SJSA1 (cell line): Measurements from ENCODE around the gene DHRS9. TPM values are rescaled to one million over a fixed set of nuclear protein-coding genes. Genes with fewer than 3 reads are reported as not detected.
A peak's percentile ranks its signal among the peaks of the same experiment; 100 is the strongest.

Experiments
- DNase-seq, 2 experiments: peaks; one replicate each; pipeline ENCODE4 v3.0.0-alpha.2; 2015 to 2020; ENCODE audit warnings: low spot score in 2 of 2, low read depth in 1 of 2
- H3K27ac ChIP-seq: fragments of 250-450 bp; sonication (Bioruptor Pico); 2 replicates; pipeline ENCODE4 v1.5.1; 2020; ENCODE audit warnings: mild to moderate bottlenecking, moderate library complexity
- H3K27me3 ChIP-seq: fragments of 250-450 bp; sonication (Bioruptor Pico); replicated peaks from 2 replicates; pipeline ENCODE4 v1.5.1; 2020; ENCODE audit warnings: mild to moderate bottlenecking, moderate library complexity
- H3K36me3 ChIP-seq: fragments of 250-450 bp; sonication (Bioruptor Pico); 2 replicates; pipeline ENCODE4 v1.5.1; 2020; ENCODE audit warnings: mild to moderate bottlenecking
- H3K4me1 ChIP-seq: fragments of 250-450 bp; sonication (Bioruptor Pico); replicated peaks from 2 replicates; pipeline ENCODE4 v1.6.1; 2021; ENCODE audit warnings: mild to moderate bottlenecking
- H3K4me3 ChIP-seq: fragments of 250-450 bp; sonication (Bioruptor Pico); 2 replicates; pipeline ENCODE4 v1.5.1; 2020; ENCODE audit warnings: mild to moderate bottlenecking
- H3K9me3 ChIP-seq: fragments of 250-450 bp; sonication (Bioruptor Pico); replicated peaks from 2 replicates; pipeline ENCODE4 v1.5.1; 2020; ENCODE audit warnings: mild to moderate bottlenecking
- total RNA-seq: library from RNA; depleted of rRNA; stranded (reverse); fragments of >200 nt; shearing (Covaris generic); gene quantifications from 2 replicates; pipeline ENCODE4 v1.2.3, GENCODE V29; 2014; rRNA removed

DHRS9 gene
- total RNA-seq, 1 experiment from 2014 or later, result 0.11 TPM

GRCh38 chr2:169139993-169140767 is 70.8 kb downstream of the DHRS9 start:
- no peak for DNase-seq
- Histone ChIP-seq H3K27ac (no peak overlapping the region), H3K4me3 (no peak overlapping the region), H3K36me3 (no peaks in the 10 kb centered on the region), H3K27me3 (no peaks in the 10 kb centered on the region), H3K4me1 (no peaks in the 10 kb centered on the region), H3K9me3 (no peaks in the 10 kb centered on the region)

GRCh38 chr2:169141713-169142352 is 72.5 kb downstream of the DHRS9 start:
- DNase-seq, result peak; percentile 43 to 62

GRCh38 chr2:169143998-169144397 is 74.6 kb downstream of the DHRS9 start:
- H3K36me3 ChIP-seq, result no peaks in the 10 kb centered on the region
- H3K4me3 ChIP-seq, result no peak overlapping the region
- no peaks in the 10 kb centered on the region for H3K4me1 ChIP-seq
- no peaks in the 10 kb centered on the region for H3K9me3 ChIP-seq
- no peak for DNase-seq
- no peak overlapping the region for H3K27ac ChIP-seq
- no peaks in the 10 kb centered on the region for H3K27me3 ChIP-seq

More at GRCh38 chr2:169141713-169142352, 72.5 kb downstream of the DHRS9 start:
- no peaks in the 10 kb centered on the region for H3K27me3 ChIP-seq
- H3K4me3 ChIP-seq, result no peak overlapping the region
- no peaks in the 10 kb centered on the region for H3K36me3 ChIP-seq
- no peaks in the 10 kb centered on the region for H3K9me3 ChIP-seq
- H3K27ac ChIP-seq, result no peak overlapping the region
- H3K4me1 ChIP-seq, result no peaks in the 10 kb centered on the region

Other genes starting within 250 kb of the DHRS9 start
- 53.0 and 64.8 TPM in 2 replicates for gene SPC25, start 179.1 kb upstream of the DHRS9 start, total RNA-seq
- not detected in 2 replicates for gene G6PC2, start 168.3 kb upstream of the DHRS9 start, total RNA-seq
- gene ABCB11, start 38.2 kb upstream of the DHRS9 start, total RNA-seq, result not detected in 2 replicates